GM12865 (cell line): Measurements from ENCODE around the gene PLEKHM1.

Source experiments
- DNase-seq: peaks from one replicate; pipeline ENCODE4 v3.0.0; 2010; ENCODE audit warnings: low read depth
- H3K4me3 ChIP-seq: 2 replicates; pipeline ENCODE4 v1.5.1; 2011; ENCODE audit warnings: mild to moderate bottlenecking, low read depth, low read length, control low read depth
- TF ChIP-seq, protein P1 (sequence below): IDR thresholded peaks from 2 replicates; pipeline ENCODE4 v1.5.1; 2011; ENCODE audit warnings: low read length, control low read depth, low read depth, inconsistent platforms; ENCODE audit not compliant: insufficient read depth; ENCODE audit errors: missing control alignments

Gene PLEKHM1

DNA sequence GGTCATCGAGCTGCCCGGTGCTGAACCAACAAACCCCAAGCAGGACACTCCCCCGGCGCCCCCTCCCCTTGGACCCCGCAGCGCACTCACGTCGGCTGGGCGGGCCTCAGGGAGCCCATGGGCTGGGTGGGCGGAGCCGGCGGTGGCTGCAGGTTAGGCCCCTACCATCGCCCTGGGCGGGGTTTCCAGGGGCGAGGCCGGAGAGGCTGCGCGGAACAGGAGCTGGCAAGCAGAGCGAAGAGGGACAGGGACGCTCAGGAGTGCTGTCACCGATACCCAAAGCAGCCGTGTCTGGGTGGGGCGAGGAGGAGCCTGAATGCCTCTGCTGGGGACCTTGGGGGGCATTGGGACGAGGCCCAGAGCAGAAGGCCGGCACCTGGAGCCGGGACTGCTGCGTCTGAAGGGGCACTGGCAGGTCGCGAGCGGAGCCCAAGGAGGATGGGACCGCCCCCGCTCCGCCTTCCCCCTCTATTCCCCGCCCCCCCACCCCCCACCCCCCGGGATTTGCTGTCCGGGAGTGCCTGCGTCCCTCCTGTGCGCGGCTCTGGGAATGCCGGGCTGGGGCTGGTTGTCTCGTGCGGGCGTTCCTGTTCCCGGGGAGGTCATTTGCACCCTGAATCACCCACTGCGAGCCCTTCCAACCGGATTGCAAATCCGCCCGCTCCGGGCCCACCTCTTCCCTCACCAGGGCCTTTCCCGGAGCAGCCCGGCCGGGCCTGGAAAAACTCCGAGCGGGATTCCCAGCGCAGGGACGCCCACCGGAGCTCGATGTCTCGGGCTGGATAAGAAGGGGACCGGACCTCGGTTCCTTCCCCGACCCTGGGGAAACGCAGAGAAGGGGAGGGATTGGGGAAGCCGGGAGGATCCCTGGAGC, 58.8 kb downstream of the PLEKHM1 start:
- TF ChIP-seq, protein P1, sequence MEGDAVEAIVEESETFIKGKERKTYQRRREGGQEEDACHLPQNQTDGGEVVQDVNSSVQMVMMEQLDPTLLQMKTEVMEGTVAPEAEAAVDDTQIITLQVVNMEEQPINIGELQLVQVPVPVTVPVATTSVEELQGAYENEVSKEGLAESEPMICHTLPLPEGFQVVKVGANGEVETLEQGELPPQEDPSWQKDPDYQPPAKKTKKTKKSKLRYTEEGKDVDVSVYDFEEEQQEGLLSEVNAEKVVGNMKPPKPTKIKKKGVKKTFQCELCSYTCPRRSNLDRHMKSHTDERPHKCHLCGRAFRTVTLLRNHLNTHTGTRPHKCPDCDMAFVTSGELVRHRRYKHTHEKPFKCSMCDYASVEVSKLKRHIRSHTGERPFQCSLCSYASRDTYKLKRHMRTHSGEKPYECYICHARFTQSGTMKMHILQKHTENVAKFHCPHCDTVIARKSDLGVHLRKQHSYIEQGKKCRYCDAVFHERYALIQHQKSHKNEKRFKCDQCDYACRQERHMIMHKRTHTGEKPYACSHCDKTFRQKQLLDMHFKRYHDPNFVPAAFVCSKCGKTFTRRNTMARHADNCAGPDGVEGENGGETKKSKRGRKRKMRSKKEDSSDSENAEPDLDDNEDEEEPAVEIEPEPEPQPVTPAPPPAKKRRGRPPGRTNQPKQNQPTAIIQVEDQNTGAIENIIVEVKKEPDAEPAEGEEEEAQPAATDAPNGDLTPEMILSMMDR, result no peak
- peak; percentile 87 for DNase-seq

DNA sequence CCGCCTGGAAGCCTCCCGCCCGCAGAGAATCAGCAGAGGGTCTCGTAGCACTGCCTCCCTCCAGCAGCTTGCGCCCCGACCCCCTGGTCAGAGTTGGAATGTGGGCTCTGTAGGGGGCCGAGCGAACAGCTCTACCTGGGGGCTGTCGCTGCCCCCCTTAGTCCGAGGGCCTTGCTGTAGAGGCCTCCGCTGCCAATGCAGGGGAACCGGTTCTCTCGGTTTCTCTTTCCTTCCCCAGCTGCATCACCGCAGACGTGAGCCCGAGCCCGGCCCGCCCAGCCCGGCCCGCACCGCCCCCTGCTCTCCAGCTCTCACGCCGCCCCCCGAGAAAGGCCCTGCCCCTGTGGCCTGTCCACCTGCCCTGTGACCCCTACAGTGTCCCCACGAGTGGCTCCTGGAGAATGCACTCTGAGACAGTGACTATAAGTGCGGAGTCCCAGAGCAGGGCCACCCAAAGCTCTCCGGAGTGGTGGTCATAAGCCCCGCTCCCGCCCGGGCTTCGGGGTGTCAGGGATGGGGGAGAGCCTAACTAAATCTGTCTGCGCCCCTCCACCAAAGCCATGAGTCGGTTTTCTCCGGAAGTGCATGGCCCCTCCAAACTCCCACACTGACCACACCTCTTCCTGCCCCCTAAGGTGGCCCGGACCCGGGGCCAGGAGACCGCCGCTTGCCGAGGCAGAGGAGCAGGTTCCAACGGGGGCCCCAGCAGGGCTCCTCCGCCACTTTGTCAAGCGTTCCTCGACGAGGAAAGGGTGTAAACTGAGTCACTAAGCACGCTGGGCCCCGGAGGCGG, 59.6 kb downstream of the PLEKHM1 start:
- TF ChIP-seq, protein P1, result no peak
- DNase-seq, result peak; percentile 80
- peak overlapping the region; percentile 83 for H3K4me3 ChIP-seq

More for the DNA sequence above, 58.8 kb downstream of the PLEKHM1 start:
- peak overlapping the region; percentile 83 for H3K4me3 ChIP-seq

- TF ChIP-seq, protein P1, result no peak
- peak overlapping the region; percentile 83 for H3K4me3 ChIP-seq
- no peak for DNase-seq
Observed at GRCh38 chr17:45430006-45430737, 60.3 kb downstream of the PLEKHM1 start.

- H3K4me3 ChIP-seq, result no peak overlapping the region
- no peak for DNase-seq
- TF ChIP-seq, protein P1, result no peak
Observed at GRCh38 chr17:45429339-45430005, 61.0 kb downstream of the PLEKHM1 start.

GRCh38 chr17:45428931-45429338, 61.6 kb downstream of the PLEKHM1 start:
- TF ChIP-seq, protein P1, result no peak
- peak; percentile 60 for DNase-seq
- peak overlapping the region; percentile 47 for H3K4me3 ChIP-seq

DNA sequence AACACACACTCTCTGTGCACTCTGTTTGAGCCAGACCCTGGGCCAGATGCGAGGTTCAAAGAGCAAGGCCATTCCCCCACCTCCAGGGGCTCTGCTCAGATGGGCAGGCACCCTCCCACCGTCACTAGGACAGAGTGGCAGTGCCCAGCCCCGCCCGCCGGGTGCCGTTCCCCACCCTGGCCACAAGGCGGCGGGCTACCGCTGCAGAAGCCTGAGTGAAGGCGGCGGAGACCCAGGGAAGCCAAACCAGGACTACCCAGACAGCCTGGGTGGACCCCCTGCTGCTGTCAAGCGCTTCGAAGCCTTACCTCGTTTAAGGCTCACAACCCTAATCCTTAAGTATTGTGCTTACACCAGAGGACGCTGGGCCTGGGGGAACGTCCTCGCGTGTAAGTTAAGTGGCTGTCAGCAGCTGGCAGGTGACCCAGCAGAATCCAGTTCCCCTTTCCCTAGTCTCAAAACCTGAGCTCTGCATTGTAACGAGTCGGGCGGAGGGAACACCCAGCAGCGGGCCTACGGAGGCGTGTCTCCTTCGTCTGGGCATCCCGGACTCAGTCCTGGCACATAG, 62.4 kb downstream of the PLEKHM1 start:
- peak overlapping the region; percentile 47 for H3K4me3 ChIP-seq
- TF ChIP-seq, protein P1, result peak; percentile 98
- DNase-seq, result peak; percentile 86
